SK-N-SH treated with all-trans-retinoic acid at 6 μM for 48 hours (cell line): ENCODE data around the gene TBRG1.

Source experiments
- ATAC-seq: fragments of 200-7000 bp; cut with Tn5 transposase; 3 replicates; pipeline ENCODE4 v1.9.1; 2020; ENCODE audit warnings: mild to moderate bottlenecking, moderate library complexity
- ARNTL ChIP-seq: fragments of 450-650 bp; formaldehyde crosslinking; IDR thresholded peaks from 2 replicates; pipeline ENCODE4 v1.5.0; 2020; ENCODE audit warnings: low read depth, mild to moderate bottlenecking, moderate library complexity, borderline replicate concordance
- BACH2 ChIP-seq: fragments of 250-450 bp; sonication (Bioruptor Pico); IDR thresholded peaks from 2 replicates; pipeline ENCODE4 v1.9.0; 2021; ENCODE audit warnings: mild to moderate bottlenecking, borderline replicate concordance
- CREB5 ChIP-seq: fragments of 250-450 bp; sonication (Bioruptor Pico); IDR thresholded peaks from 2 replicates; pipeline ENCODE4 v1.5.1; 2020; ENCODE audit warnings: low read depth, mild to moderate bottlenecking, moderate library complexity
- CSDC2 ChIP-seq: fragments of 250-450 bp; sonication (Bioruptor Pico); IDR thresholded peaks from 2 replicates; pipeline ENCODE4 v1.5.0; 2020; ENCODE audit warnings: mild to moderate bottlenecking, moderate library complexity
- CSRNP3 ChIP-seq: fragments of 250-450 bp; sonication (Bioruptor Pico); IDR thresholded peaks from 2 replicates; pipeline ENCODE4 v1.5.1; 2021; ENCODE audit warnings: mild to moderate bottlenecking, moderate library complexity
- ESRRG ChIP-seq: fragments of 250-450 bp; sonication (Bioruptor Pico); IDR thresholded peaks from 2 replicates; pipeline ENCODE4 v1.6.1; 2021; ENCODE audit warnings: mild to moderate bottlenecking
- GLIS3 ChIP-seq: fragments of 250-450 bp; sonication (Bioruptor Pico); IDR thresholded peaks from 2 replicates; pipeline ENCODE4 v1.5.0; 2020; ENCODE audit warnings: mild to moderate bottlenecking, moderate library complexity
- ISL1 ChIP-seq: fragments of 250-450 bp; sonication (Bioruptor Pico); IDR thresholded peaks from 2 replicates; pipeline ENCODE4 v2.1.2; 2022; ENCODE audit warnings: mild to moderate bottlenecking, moderate library complexity
- PATZ1 ChIP-seq: fragments of 250-450 bp; sonication (Bioruptor Pico); IDR thresholded peaks from 2 replicates; pipeline ENCODE4 v1.8.0; 2020; ENCODE audit warnings: mild to moderate bottlenecking, moderate library complexity, borderline replicate concordance
- POU6F1 ChIP-seq: fragments of 250-450 bp; sonication (Bioruptor Pico); IDR thresholded peaks from 2 replicates; pipeline ENCODE4 v1.8.0; 2021; ENCODE audit warnings: low read depth, mild to moderate bottlenecking, moderate library complexity, borderline replicate concordance
- PPARA ChIP-seq: fragments of 250-450 bp; sonication (Bioruptor Pico); IDR thresholded peaks from 2 replicates; pipeline ENCODE4 v1.5.0; 2020; ENCODE audit warnings: mild to moderate bottlenecking, borderline replicate concordance
- RARB ChIP-seq: fragments of 250-450 bp; sonication (Bioruptor Pico); IDR thresholded peaks from 2 replicates; pipeline ENCODE4 v1.8.0; 2021; ENCODE audit warnings: mild to moderate bottlenecking, moderate library complexity
- SNAI2 ChIP-seq: fragments of 250-450 bp; sonication (Bioruptor Pico); IDR thresholded peaks from 2 replicates; pipeline ENCODE4 v1.5.0; 2020; ENCODE audit warnings: mild to moderate bottlenecking, moderate library complexity
- TCF4 ChIP-seq: fragments of 250-450 bp; sonication (Bioruptor Pico); IDR thresholded peaks from 2 replicates; pipeline ENCODE4 v1.8.0; 2021; ENCODE audit warnings: mild to moderate bottlenecking, moderate library complexity, borderline replicate concordance
- TOX ChIP-seq: fragments of 250-450 bp; sonication (Bioruptor Pico); IDR thresholded peaks from 2 replicates; pipeline ENCODE4 v1.8.0; 2021; ENCODE audit warnings: mild to moderate bottlenecking, moderate library complexity, borderline replicate concordance
- TSHZ2 ChIP-seq: fragments of 250-450 bp; sonication (Bioruptor Pico); IDR thresholded peaks from 2 replicates; pipeline ENCODE4 v1.5.0; 2020; ENCODE audit warnings: mild to moderate bottlenecking, moderate library complexity
- ZC3H10 ChIP-seq: fragments of 250-450 bp; sonication (Bioruptor Pico); IDR thresholded peaks from 2 replicates; pipeline ENCODE4 v1.5.1; 2021; ENCODE audit warnings: mild to moderate bottlenecking, moderate library complexity
- ZFP3 ChIP-seq: fragments of 250-450 bp; sonication (Bioruptor Pico); IDR thresholded peaks from 2 replicates; pipeline ENCODE4 v1.5.0; 2020; ENCODE audit warnings: mild to moderate bottlenecking, moderate library complexity
- ZFP30 ChIP-seq: fragments of 450-650 bp; formaldehyde crosslinking; IDR thresholded peaks from 2 replicates; pipeline ENCODE4 v1.5.0; 2022; ENCODE audit warnings: mild to moderate bottlenecking, moderate library complexity
- ZNF565 ChIP-seq: fragments of 450-650 bp; formaldehyde crosslinking; conservative IDR thresholded peaks from 2 replicates; pipeline ENCODE4 v1.5.0; 2020; ENCODE audit warnings: low read depth, mild to moderate bottlenecking, moderate library complexity
- ZNF70 ChIP-seq: fragments of 450-650 bp; formaldehyde crosslinking; IDR thresholded peaks from 2 replicates; pipeline ENCODE4 v1.5.0; 2020; ENCODE audit warnings: mild to moderate bottlenecking, moderate library complexity
- ZNF8 ChIP-seq: fragments of 450-650 bp; formaldehyde crosslinking; IDR thresholded peaks from 2 replicates; pipeline ENCODE4 v1.5.0; 2020; ENCODE audit warnings: mild to moderate bottlenecking, moderate library complexity

TBRG1 gene

GRCh38 chr11:124629961-124630360, 7.3 kb downstream of the TBRG1 start:
- no peak for TF ChIP-seq GLIS3 (CRISPR knock-in tag)
- TF ChIP-seq CSRNP3 = no peak
- TF ChIP-seq ZC3H10 = no peak
- TF ChIP-seq SNAI2 (CRISPR knock-in tag) = no peak
- no peak for TF ChIP-seq TCF4 (CRISPR knock-in tag)
- no peak for TF ChIP-seq TOX (CRISPR knock-in tag)
- TF ChIP-seq ZFP3 (CRISPR knock-in tag) = no peak
- no peak for TF ChIP-seq TSHZ2 (CRISPR knock-in tag)
- TF ChIP-seq PPARA (CRISPR knock-in tag) = no peak
- TF ChIP-seq CREB5 = no peak
- no peak for TF ChIP-seq CSDC2
- TF ChIP-seq BACH2 (CRISPR knock-in tag) = no peak
- no peak for TF ChIP-seq RARB (CRISPR knock-in tag)
- TF ChIP-seq ZFP30 (CRISPR knock-in tag) = no peak
- no peak for TF ChIP-seq ZNF70 (CRISPR knock-in tag)
- no peak for ATAC-seq

GRCh38 chr11:124633355-124633754, 10.7 kb downstream of the TBRG1 start:
- ATAC-seq = peak; percentile 88
- TF ChIP-seq TCF4 (CRISPR knock-in tag) = no peak
- TF ChIP-seq CSDC2 = no peak
- TF ChIP-seq ZFP3 (CRISPR knock-in tag) = no peak
- no peak for TF ChIP-seq BACH2 (CRISPR knock-in tag)
- no peak for TF ChIP-seq ESRRG (CRISPR knock-in tag)
- no peak for TF ChIP-seq CSRNP3
- TF ChIP-seq ZNF70 (CRISPR knock-in tag) = no peak
- TF ChIP-seq ZNF8 (CRISPR knock-in tag) = no peak
- no peak for TF ChIP-seq POU6F1 (CRISPR knock-in tag)
- TF ChIP-seq ISL1 (CRISPR knock-in tag) = no peak
- TF ChIP-seq CREB5 = no peak
- TF ChIP-seq ZC3H10 = no peak
- TF ChIP-seq ZNF565 (CRISPR knock-in tag) = no peak
- TF ChIP-seq PPARA (CRISPR knock-in tag) = no peak
- TF ChIP-seq TOX (CRISPR knock-in tag) = no peak
- no peak for TF ChIP-seq SNAI2 (CRISPR knock-in tag)
- no peak for TF ChIP-seq GLIS3 (CRISPR knock-in tag)
- TF ChIP-seq ZFP30 (CRISPR knock-in tag) = no peak

- ATAC-seq = no peak
- TF ChIP-seq TOX (CRISPR knock-in tag) (no peak), PPARA (CRISPR knock-in tag) (no peak), ARNTL (CRISPR knock-in tag) (no peak), PATZ1 (CRISPR knock-in tag) (no peak), ZFP3 (CRISPR knock-in tag) (no peak)
Observed at GRCh38 chr11:124635932-124636331, 13.3 kb downstream of the TBRG1 start.
